Germinal center (tissue), 1 donor: Measurements from ENCODE around the gene SUOX.
A peak's percentile ranks its signal among the peaks of the same experiment; 100 is the strongest.
"Not testable (repeated sequence)": the region's sequence is repeated elsewhere in the genome, so short reads cannot be mapped to it uniquely, and the experiment has no call there.

Source experiments
- DNase-seq: peaks from one replicate; pipeline ENCODE4 v3.0.0; 2012; ENCODE audit warnings: mixed read lengths, low spot score

SUOX gene

GRCh38 chr12:55983232-55983842 is 13.7 kb upstream of the SUOX start:
- DNase-seq, result no peak

- DNase-seq, result no peak
Measured at GRCh38 chr12:55984861-55985260, 12.2 kb upstream of the SUOX start.

GRCh38 chr12:55985341-55985740 is 11.7 kb upstream of the SUOX start:
- DNase-seq, result no peak

- DNase-seq, result not testable (repeated sequence)
Measured at GRCh38 chr12:55985976-55986375, 11.1 kb upstream of the SUOX start.

GRCh38 chr12:55991110-55991509 is 6.0 kb upstream of the SUOX start:
- no peak for DNase-seq

GRCh38 chr12:55993230-55993853 is 3.7 kb upstream of the SUOX start:
- DNase-seq, result no peak

- no peak for DNase-seq
Measured at GRCh38 chr12:55995366-55995765, 1.7 kb upstream of the SUOX start.

GRCh38 chr12:55996201-55996714 is 818 bp upstream of the SUOX start:
- DNase-seq, result peak; percentile 73

- no peak for DNase-seq
Measured at GRCh38 chr12:55997535-55997859, 421 bp downstream of the SUOX start.

- DNase-seq, result not testable (repeated sequence)
Measured at GRCh38 chr12:55999522-55999921, 2.4 kb downstream of the SUOX start.

GRCh38 chr12:55999999-56000540 is 3.0 kb downstream of the SUOX start:
- DNase-seq, result not testable (repeated sequence)

- no peak for DNase-seq
Measured at GRCh38 chr12:56001487-56002100, 4.5 kb downstream of the SUOX start.

- DNase-seq, result not testable (repeated sequence)
Measured at GRCh38 chr12:56003376-56003775, 6.3 kb downstream of the SUOX start.

- no peak for DNase-seq
Measured at GRCh38 chr12:56004211-56004610, 7.1 kb downstream of the SUOX start.

GRCh38 chr12:56007564-56008559 is 10.8 kb downstream of the SUOX start:
- DNase-seq, result peak; percentile 91

- no peak for DNase-seq
Measured at GRCh38 chr12:56010111-56010570, 13.1 kb downstream of the SUOX start.

- no peak for DNase-seq
Measured at GRCh38 chr12:56011509-56012090, 14.5 kb downstream of the SUOX start.

- DNase-seq, result no peak
Measured at GRCh38 chr12:56013482-56013881, 16.4 kb downstream of the SUOX start.

- no peak for DNase-seq
Measured at GRCh38 chr12:56014205-56014604, 17.1 kb downstream of the SUOX start.

GRCh38 chr12:56017181-56017580 is 20.1 kb downstream of the SUOX start:
- no peak for DNase-seq

- no peak for DNase-seq
Measured at GRCh38 chr12:56018356-56018755, 21.3 kb downstream of the SUOX start.
